ENCODE measurements around the gene C1orf159.

Gene C1orf159

GRCh38 chr1:1052003-1052840 is 63.7 kb downstream of the C1orf159 start:
- Histone ChIP-seq H3K36me3 (peaks cover 44% of the 10 kb centered on the region), H3K27me3 (ENCODE audit: insufficient read depth, low read depth, severe bottlenecking) (no peaks in the 10 kb centered on the region), H3K9me3 (ENCODE audit: severe bottlenecking) (no peaks in the 10 kb centered on the region), H3K4me3 (ENCODE audit: low read depth, low read length) (no peak overlapping the region), H3K27ac (no peak overlapping the region)
- no peak for DNase-seq
- no peak for TF ChIP-seq CTCF (IDR thresholded peaks at IDR 0.05; ENCODE audit: low read depth, low read length)

- no peak overlapping the region for H3K27ac ChIP-seq
- no peak for TF ChIP-seq CTCF (IDR thresholded peaks at IDR 0.05; ENCODE audit: low read depth, low read length)
- no peak overlapping the region for H3K4me3 ChIP-seq (ENCODE audit: low read depth, low read length)
- H3K9me3 ChIP-seq (ENCODE audit: severe bottlenecking) = no peaks in the 10 kb centered on the region
- DNase-seq = no peak
- no peaks in the 10 kb centered on the region for H3K27me3 ChIP-seq (ENCODE audit: insufficient read depth, low read depth, severe bottlenecking)
- peaks cover 53% of the 10 kb centered on the region for H3K36me3 ChIP-seq
Measured at GRCh38 chr1:1051127-1051810, 64.6 kb downstream of the C1orf159 start.

GRCh38 chr1:1050577-1051052 is 65.3 kb downstream of the C1orf159 start:
- TF ChIP-seq CTCF (IDR thresholded peaks at IDR 0.05; ENCODE audit: low read depth, low read length) = no peak
- no peaks in the 10 kb centered on the region for H3K9me3 ChIP-seq (ENCODE audit: severe bottlenecking)
- peaks cover 59% of the 10 kb centered on the region for H3K36me3 ChIP-seq
- no peak overlapping the region for H3K27ac ChIP-seq
- no peak overlapping the region for H3K4me3 ChIP-seq (ENCODE audit: low read depth, low read length)
- H3K27me3 ChIP-seq (ENCODE audit: insufficient read depth, low read depth, severe bottlenecking) = no peaks in the 10 kb centered on the region
- no peak for DNase-seq

- TF ChIP-seq CTCF (IDR thresholded peaks at IDR 0.05; ENCODE audit: low read depth, low read length) = no peak
- Histone ChIP-seq H3K27me3 (ENCODE audit: insufficient read depth, low read depth, severe bottlenecking) (no peaks in the 10 kb centered on the region), H3K9me3 (ENCODE audit: severe bottlenecking) (no peaks in the 10 kb centered on the region), H3K27ac (no peak overlapping the region), H3K36me3 (peaks cover 60% of the 10 kb centered on the region), H3K4me3 (ENCODE audit: low read depth, low read length) (no peak overlapping the region)
- no peak for DNase-seq
Measured at GRCh38 chr1:1049318-1050165, 66.3 kb downstream of the C1orf159 start.

GRCh38 chr1:1048765-1049164 is 67.1 kb downstream of the C1orf159 start:
- Histone ChIP-seq H3K9me3 (ENCODE audit: severe bottlenecking) (no peaks in the 10 kb centered on the region), H3K4me3 (ENCODE audit: low read depth, low read length) (no peak overlapping the region), H3K36me3 (peaks cover 61% of the 10 kb centered on the region), H3K27me3 (ENCODE audit: insufficient read depth, low read depth, severe bottlenecking) (no peaks in the 10 kb centered on the region), H3K27ac (no peak overlapping the region)
- DNase-seq = no peak
- TF ChIP-seq CTCF (IDR thresholded peaks at IDR 0.05; ENCODE audit: low read depth, low read length) = no peak
